ENCODE results near the gene ATP2C2.

GRCh38 chr16:84354306-84354705 lies 14.0 kb upstream of the ATP2C2 start:
- no peak for TF ChIP-seq CTCF (IDR thresholded peaks at IDR 0.05)
- no peak for TF ChIP-seq POLR2A (IDR thresholded peaks at IDR 0.05)
